Prostate gland (tissue), 2 donors: ENCODE results near the gene ATP1A1.

Experiments
- POLR2A ChIP-seq: fragments of 450-650 bp; IDR thresholded peaks from one replicate; pipeline ENCODE4 v1.6.1; 2016; ENCODE audit warnings: antibody characterized with exemption, mild to moderate bottlenecking
- POLR2AphosphoS5 ChIP-seq: sonication (generic); formaldehyde crosslinking; IDR thresholded peaks from one replicate; pipeline ENCODE4 v1.6.1; 2017; ENCODE audit warnings: antibody characterized with exemption
- TF ChIP-seq, protein P1 (sequence below), 4 experiments: fragments of 200-600 bp in 2 of 4; fragments of 450-650 bp in 2 of 4; sonication (generic) in 2 of 4; IDR thresholded peaks; 1 replicate in 3 of 4; 2 replicates in 1 of 4; pipeline ENCODE4 v1.5.1; 2016 to 2019; ENCODE audit warnings: antibody characterized with exemption in 4 of 4, mild to moderate bottlenecking in 2 of 4, moderate library complexity in 2 of 4

- TF ChIP-seq, protein P1, sequence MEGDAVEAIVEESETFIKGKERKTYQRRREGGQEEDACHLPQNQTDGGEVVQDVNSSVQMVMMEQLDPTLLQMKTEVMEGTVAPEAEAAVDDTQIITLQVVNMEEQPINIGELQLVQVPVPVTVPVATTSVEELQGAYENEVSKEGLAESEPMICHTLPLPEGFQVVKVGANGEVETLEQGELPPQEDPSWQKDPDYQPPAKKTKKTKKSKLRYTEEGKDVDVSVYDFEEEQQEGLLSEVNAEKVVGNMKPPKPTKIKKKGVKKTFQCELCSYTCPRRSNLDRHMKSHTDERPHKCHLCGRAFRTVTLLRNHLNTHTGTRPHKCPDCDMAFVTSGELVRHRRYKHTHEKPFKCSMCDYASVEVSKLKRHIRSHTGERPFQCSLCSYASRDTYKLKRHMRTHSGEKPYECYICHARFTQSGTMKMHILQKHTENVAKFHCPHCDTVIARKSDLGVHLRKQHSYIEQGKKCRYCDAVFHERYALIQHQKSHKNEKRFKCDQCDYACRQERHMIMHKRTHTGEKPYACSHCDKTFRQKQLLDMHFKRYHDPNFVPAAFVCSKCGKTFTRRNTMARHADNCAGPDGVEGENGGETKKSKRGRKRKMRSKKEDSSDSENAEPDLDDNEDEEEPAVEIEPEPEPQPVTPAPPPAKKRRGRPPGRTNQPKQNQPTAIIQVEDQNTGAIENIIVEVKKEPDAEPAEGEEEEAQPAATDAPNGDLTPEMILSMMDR (IDR thresholded peaks at IDR 0.05) = no peak
- no peak for TF ChIP-seq POLR2A
- no peak for TF ChIP-seq POLR2AphosphoS5
Measured at GRCh38 chr1:116375148-116375886, 2.3 kb downstream of the ATP1A1 start.
